Measurements from ENCODE around the gene CD6. TPM values are rescaled to one million over a fixed set of nuclear protein-coding genes. Genes with fewer than 3 reads are reported as not detected.

CD6 gene
- total and polyA plus RNA-seq, 2 of the 8 experiments (the other 6 are each of a cell fraction or from before 2014, with no cell fraction given) = 0.03 TPM; not detected in 1

DNA sequence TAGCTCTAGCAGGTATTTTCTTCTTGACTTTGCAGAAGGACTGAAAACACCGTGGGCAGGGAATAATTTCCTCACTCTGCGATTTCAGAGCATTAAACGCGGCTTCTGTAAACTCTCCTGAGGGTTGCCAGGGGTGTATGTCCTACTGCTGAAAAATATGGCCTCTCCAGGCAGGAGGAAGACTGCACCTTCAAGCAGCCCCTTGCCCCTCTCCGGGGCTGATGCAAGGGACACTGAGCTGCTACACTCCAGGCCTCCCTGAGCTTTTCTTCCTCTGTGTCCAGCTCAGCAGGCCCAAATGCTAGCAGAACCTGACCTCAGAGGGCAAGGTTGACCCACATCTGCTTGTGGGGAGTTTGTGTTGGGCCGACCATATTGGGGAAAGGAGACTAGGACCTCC is 2.2 kb downstream of the CD6 start:
- Histone ChIP-seq H3K14ac (ENCODE audit: insufficient read length) (no peak overlapping the region), H3K9me3 (ENCODE audit: insufficient read depth in 2 of 2, low read depth in 1 of 2, low read length in 1 of 2) (no peaks in the 10 kb centered on the region), H4K91ac (replicated peaks; ENCODE audit: insufficient read length, low read length) (no peak overlapping the region), H3K79me2 (ENCODE audit: control insufficient read depth in 1 of 2, insufficient read depth in 2 of 2, low read length in 2 of 2) (no peaks in the 10 kb centered on the region), H2AK5ac (ENCODE audit: low read depth, low read length) (no peak overlapping the region), H3K36me3 (ENCODE audit: control insufficient read depth in 2 of 4, insufficient read depth in 4 of 4, low read length in 3 of 4) (no peaks in the 10 kb centered on the region), H3K56ac (replicated peaks; ENCODE audit: insufficient read length, low read depth, low read length) (no peak overlapping the region), H3K27me3 (replicated peaks in 1 of 4; ENCODE audit: control insufficient read depth in 3 of 4, extremely low read depth in 1 of 4, insufficient read depth in 3 of 4, low read length in 3 of 4) (no peaks in the 10 kb centered on the region; a peak in 1 of 7 replicates), H2BK120ac (replicated peaks; ENCODE audit: low read depth, low read length) (no peak overlapping the region), H3K27ac (ENCODE audit: low read depth, low read length) (no peak overlapping the region), H4K20me1 (replicated peaks in 1 of 2; ENCODE audit: control insufficient read depth in 1 of 2, insufficient read depth in 2 of 2, low read length in 2 of 2) (no peaks in the 10 kb centered on the region), H3K79me1 (ENCODE audit: low read depth, low read length) (no peaks in the 10 kb centered on the region), H2BK5ac (ENCODE audit: low read depth, low read length) (no peak overlapping the region), H2BK20ac (ENCODE audit: low read length) (no peak overlapping the region), H3K18ac (ENCODE audit: extremely low read depth, low read length) (no peak overlapping the region), H4K5ac (ENCODE audit: insufficient read length, low read depth, low read length) (no peak overlapping the region), H2BK15ac (ENCODE audit: low read length) (no peak overlapping the region), H2BK12ac (ENCODE audit: low read depth, low read length) (no peak overlapping the region), H3K4ac (replicated peaks; ENCODE audit: insufficient read length, low read depth, low read length) (no peak overlapping the region), H2AFZ (ENCODE audit: low read length) (no peak overlapping the region), H3K23ac (ENCODE audit: insufficient read length) (no peak overlapping the region), H4K8ac (ENCODE audit: extremely low read depth, insufficient read depth, low read length) (no peak overlapping the region), H3K23me2 (ENCODE audit: low read depth, low read length) (no peaks in the 10 kb centered on the region), H3K4me2 (ENCODE audit: insufficient read depth in 1 of 2, low read depth in 2 of 2, low read length in 2 of 2) (no peak overlapping the region), H3K9ac (replicated peaks in 1 of 4; ENCODE audit: extremely low read depth in 1 of 4, low read depth in 3 of 4, low read length in 3 of 4) (no peak overlapping the region), H3K4me3 (ENCODE audit: extremely low read depth in 1 of 4, insufficient read depth in 2 of 4, low read depth in 3 of 4, low read length in 4 of 4) (no peak overlapping the region), H3K4me1 (replicated peaks in 1 of 4; ENCODE audit: control insufficient read depth in 3 of 4, insufficient read depth in 4 of 4, low read length in 3 of 4) (no peaks in the 10 kb centered on the region)
- CTCF ChIA-PET (ENCODE audit: partially characterized antibody) = interaction anchor here (0.8 to 1.0 kb wide), 2 partner anchors 9 to 38 kb away, joined by 3 read pairs; no protein-coding TSS in a partner anchor
- FAIRE-seq (no peak), DNase-seq (ENCODE audit: low read depth in 1 of 2, low spot score in 2 of 2) (no peak)
- POLR2A ChIA-PET (ENCODE audit: partially characterized antibody) = interaction anchor here (0.8 kb wide), 1 partner anchor 202 kb away, joined by 3 read pairs; no protein-coding TSS in a partner anchor
- WGBS, 2 experiments (ENCODE audit: extremely low coverage in 1 of 2, insufficient coverage in 1 of 2, insufficient read length in 1 of 2, insufficient replicate concordance in 2 of 2, low coverage in 1 of 2, low lambda C conversion rate in 2 of 2, missing lambda C conversion rate in 1 of 2) = 87% methylated on average over 6 of the region's 6 CpGs; no CpG with 5 or more reads in 1 of the 2 experiments
- no peak for TF ChIP-seq BACH1 (IDR thresholded peaks at IDR 0.05; ENCODE audit: low read length)
- no peak for TF ChIP-seq POLR2A (IDR thresholded peaks at IDR 0.05; ENCODE audit: control extremely low read depth in 1 of 2, low read depth in 2 of 2, low read length in 2 of 2)
- no peak for TF ChIP-seq EZH2 (IDR thresholded peaks at IDR 0.05; ENCODE audit: low read depth, low read length, severe bottlenecking)
- no peak for TF ChIP-seq SAP30 (IDR thresholded peaks at IDR 0.05; ENCODE audit: insufficient read depth, insufficient replicate concordance, low read length)
- TF ChIP-seq SIRT6 (IDR thresholded peaks at IDR 0.05; ENCODE audit: low read length) = no peak
- TF ChIP-seq POLR2AphosphoS5 (IDR thresholded peaks at IDR 0.05; ENCODE audit: low read depth, low read length) = no peak
- no peak for TF ChIP-seq KDM4A (IDR thresholded peaks at IDR 0.05; ENCODE audit: low read depth, low read length, severe bottlenecking)
- TF ChIP-seq RNF2 (IDR thresholded peaks at IDR 0.05; ENCODE audit: borderline replicate concordance, low read depth, low read length, missing control alignments, poor library complexity, severe bottlenecking) = no peak
- TF ChIP-seq ZNF274 (IDR thresholded peaks at IDR 0.05; ENCODE audit: borderline replicate concordance, extremely low read depth, low read length) = no peak
- TF ChIP-seq NANOG (IDR thresholded peaks at IDR 0.05; ENCODE audit: insufficient read depth, low read depth, low read length, poor library complexity, severe bottlenecking) = no peak
- TF ChIP-seq, protein P1, sequence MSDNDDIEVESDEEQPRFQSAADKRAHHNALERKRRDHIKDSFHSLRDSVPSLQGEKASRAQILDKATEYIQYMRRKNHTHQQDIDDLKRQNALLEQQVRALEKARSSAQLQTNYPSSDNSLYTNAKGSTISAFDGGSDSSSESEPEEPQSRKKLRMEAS (IDR thresholded peaks at IDR 0.05) = no peak
- TF ChIP-seq TBP (IDR thresholded peaks at IDR 0.05; ENCODE audit: low read depth, low read length) = no peak
- TF ChIP-seq BCL11A (IDR thresholded peaks at IDR 0.05; ENCODE audit: low read depth in 2 of 2, low read length in 2 of 2) = no peak
- no peak for TF ChIP-seq TCF12 (IDR thresholded peaks at IDR 0.05; ENCODE audit: low read depth, low read length)
- no peak for TF ChIP-seq SP2 (IDR thresholded peaks at IDR 0.05; ENCODE audit: low read length)

All from H1 (cell line).